Neutrophil (primary cell): Measurements from ENCODE around the gene ARL14EP.

Source experiments
- H3K27ac ChIP-seq: fragments of 200-600 bp; sonication (generic); 2 replicates; pipeline ENCODE4 v1.5.1; 2016; ENCODE audit warnings: mild to moderate bottlenecking, moderate library complexity
- H3K27me3 ChIP-seq: fragments of 200-600 bp; sonication (generic); 2 replicates; pipeline ENCODE4 v1.6.0; 2016; ENCODE audit warnings: mild to moderate bottlenecking
- H3K36me3 ChIP-seq: fragments of 200-600 bp; sonication (generic); 2 replicates; pipeline ENCODE4 v1.5.1; 2017
- H3K4me1 ChIP-seq, 2 experiments: fragments of 200-600 bp in 1 of 2; sonication (generic) in 1 of 2; 1 replicate in 1 of 2; 2 replicates in 1 of 2; pipeline versions ENCODE4 v1.5.1 to v1.6.1; 2013 to 2016; ENCODE audit warnings: low read depth in 1 of 2, low read length in 1 of 2, mild to moderate bottlenecking in 1 of 2, moderate library complexity in 1 of 2; ENCODE audit not compliant: control insufficient read depth in 1 of 2, insufficient read depth in 1 of 2
- H3K4me3 ChIP-seq, 2 experiments: fragments of 200-600 bp in 1 of 2; sonication (generic) in 1 of 2; 1 replicate in 1 of 2; 2 replicates in 1 of 2; pipeline ENCODE4 v1.5.1; 2013 to 2016; ENCODE audit warnings: low read depth in 1 of 2, low read length in 1 of 2, mild to moderate bottlenecking in 1 of 2, moderate library complexity in 1 of 2
- H3K9me3 ChIP-seq: fragments of 200-600 bp; sonication (generic); 2 replicates; pipeline ENCODE4 v1.5.1; 2016
- TF ChIP-seq, protein P1 (sequence below): fragments of 200-600 bp; sonication (generic); IDR thresholded peaks from 2 replicates; pipeline ENCODE4 v1.5.1; 2016; ENCODE audit warnings: antibody characterized with exemption

The ARL14EP gene

DNA sequence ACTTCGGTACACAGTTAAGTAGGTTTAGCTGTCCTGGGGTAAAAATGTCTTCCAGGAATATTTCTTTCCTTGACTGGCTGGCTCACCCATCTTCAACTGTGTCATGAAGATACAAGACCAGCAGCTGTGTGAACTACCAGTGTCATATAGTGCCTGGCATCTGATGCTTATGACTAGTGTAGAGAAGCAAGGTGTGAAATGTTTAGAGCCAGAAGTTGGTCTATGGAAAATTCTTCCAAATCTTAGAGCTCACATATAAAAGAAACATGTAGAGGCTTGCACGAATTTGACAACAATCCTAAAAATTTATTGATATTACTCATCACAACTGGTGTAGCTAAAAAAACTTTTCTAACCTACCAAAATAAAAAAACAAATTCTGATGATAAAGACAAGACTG lies 54.4 kb downstream of the ARL14EP start:
- Histone ChIP-seq H3K36me3 (no peaks in the 10 kb centered on the region), H3K4me3 (no peak overlapping the region), H3K27me3 (no peaks in the 10 kb centered on the region), H3K9me3 (no peaks in the 10 kb centered on the region), H3K4me1 (no peaks in the 10 kb centered on the region), H3K27ac (no peak overlapping the region)
- TF ChIP-seq, protein P1, sequence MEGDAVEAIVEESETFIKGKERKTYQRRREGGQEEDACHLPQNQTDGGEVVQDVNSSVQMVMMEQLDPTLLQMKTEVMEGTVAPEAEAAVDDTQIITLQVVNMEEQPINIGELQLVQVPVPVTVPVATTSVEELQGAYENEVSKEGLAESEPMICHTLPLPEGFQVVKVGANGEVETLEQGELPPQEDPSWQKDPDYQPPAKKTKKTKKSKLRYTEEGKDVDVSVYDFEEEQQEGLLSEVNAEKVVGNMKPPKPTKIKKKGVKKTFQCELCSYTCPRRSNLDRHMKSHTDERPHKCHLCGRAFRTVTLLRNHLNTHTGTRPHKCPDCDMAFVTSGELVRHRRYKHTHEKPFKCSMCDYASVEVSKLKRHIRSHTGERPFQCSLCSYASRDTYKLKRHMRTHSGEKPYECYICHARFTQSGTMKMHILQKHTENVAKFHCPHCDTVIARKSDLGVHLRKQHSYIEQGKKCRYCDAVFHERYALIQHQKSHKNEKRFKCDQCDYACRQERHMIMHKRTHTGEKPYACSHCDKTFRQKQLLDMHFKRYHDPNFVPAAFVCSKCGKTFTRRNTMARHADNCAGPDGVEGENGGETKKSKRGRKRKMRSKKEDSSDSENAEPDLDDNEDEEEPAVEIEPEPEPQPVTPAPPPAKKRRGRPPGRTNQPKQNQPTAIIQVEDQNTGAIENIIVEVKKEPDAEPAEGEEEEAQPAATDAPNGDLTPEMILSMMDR, result no peak

DNA sequence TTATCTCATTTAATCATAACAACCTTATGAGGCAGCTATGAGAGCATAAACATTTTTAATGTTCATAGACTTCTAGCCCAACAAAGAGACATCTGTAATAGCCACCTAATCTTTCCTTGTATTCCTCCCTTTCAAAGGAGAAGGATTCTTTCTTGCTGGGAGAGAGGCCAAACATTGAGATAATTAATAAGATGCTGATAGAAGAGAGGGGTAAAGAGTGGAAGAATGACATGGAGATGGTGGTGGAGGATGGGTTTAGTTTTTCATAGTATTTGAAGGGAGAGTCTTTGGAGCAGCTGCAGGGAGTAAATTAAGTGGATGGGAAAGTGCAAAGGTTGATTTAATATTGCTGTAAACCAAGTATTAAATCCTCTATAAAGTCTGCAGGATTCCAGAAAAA lies 57.9 kb downstream of the ARL14EP start:
- no peaks in the 10 kb centered on the region for H3K4me1 ChIP-seq
- H3K4me3 ChIP-seq, result no peak overlapping the region
- H3K9me3 ChIP-seq, result no peaks in the 10 kb centered on the region
- H3K27ac ChIP-seq, result no peak overlapping the region
- TF ChIP-seq, protein P1, result no peak
- H3K36me3 ChIP-seq, result no peaks in the 10 kb centered on the region
- no peaks in the 10 kb centered on the region for H3K27me3 ChIP-seq

DNA sequence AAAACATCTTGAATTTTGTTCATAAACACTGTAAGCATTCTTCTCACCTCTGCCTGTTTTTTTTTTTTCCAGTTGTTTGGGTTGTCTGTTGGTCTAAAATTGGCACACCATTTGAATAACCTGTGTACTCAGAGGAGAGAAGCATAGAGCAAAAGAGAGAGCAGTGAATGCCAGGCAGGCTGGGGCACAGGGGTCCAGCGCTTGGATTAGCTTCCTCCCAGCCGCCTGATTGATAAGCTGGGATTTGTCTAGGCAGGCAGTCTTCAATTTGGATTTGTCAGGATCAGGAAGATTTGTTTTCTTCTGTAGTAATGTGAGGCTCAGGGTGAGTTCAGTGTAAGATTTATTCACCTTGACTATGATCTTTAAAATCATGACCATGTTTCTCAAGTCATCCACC lies 59.0 kb downstream of the ARL14EP start:
- TF ChIP-seq, protein P1, result no peak
- no peaks in the 10 kb centered on the region for H3K36me3 ChIP-seq

More for the DNA sequence above, 59.0 kb downstream of the ARL14EP start:
- Histone ChIP-seq H3K9me3 (no peaks in the 10 kb centered on the region), H3K27me3 (no peaks in the 10 kb centered on the region), H3K27ac (no peak overlapping the region), H3K4me3 (no peak overlapping the region), H3K4me1 (no peaks in the 10 kb centered on the region)
